Liver (tissue), 9 donors: ENCODE measurements around the gene YWHAE. TPM values are rescaled to one million over a fixed set of nuclear protein-coding genes. Genes with fewer than 3 reads are reported as not detected.

Source experiments
- DNase-seq: peaks from one replicate; pipeline ENCODE4 v3.0.0-alpha.2; 2017; ENCODE audit warnings: low spot score
- H3K27ac ChIP-seq, 2 donors: one replicate each; pipeline ENCODE4 v1.7.0; 2013; ENCODE audit warnings: inconsistent platforms in 2 of 2, low read length in 2 of 2, control low read depth in 1 of 2, low read depth in 1 of 2, mild to moderate bottlenecking in 1 of 2
- H3K27me3 ChIP-seq, 4 donors: one replicate each; pipeline versions ENCODE4 v1.6.1 to v1.7.0; 2013; ENCODE audit warnings: low read length in 3 of 4, inconsistent platforms in 1 of 4, mild to moderate bottlenecking in 1 of 4, moderate library complexity in 1 of 4; ENCODE audit not compliant: control insufficient read depth in 4 of 4, insufficient read depth in 4 of 4
- H3K36me3 ChIP-seq, 4 donors: one replicate each; pipeline versions ENCODE4 v1.6.1 to v1.7.0; 2013; ENCODE audit warnings: low read length in 3 of 4, mild to moderate bottlenecking in 3 of 4, low read depth in 1 of 4, moderate library complexity in 1 of 4; ENCODE audit not compliant: control insufficient read depth in 4 of 4, insufficient read depth in 3 of 4
- H3K4me1 ChIP-seq, 4 donors: one replicate each; pipeline versions ENCODE4 v1.6.1 to v1.7.0; 2013; ENCODE audit warnings: low read length in 3 of 4, mild to moderate bottlenecking in 3 of 4, moderate library complexity in 1 of 4; ENCODE audit not compliant: control insufficient read depth in 4 of 4, insufficient read depth in 4 of 4
- H3K4me3 ChIP-seq, 3 donors: one replicate each; pipeline versions ENCODE4 v1.6.1 to v1.7.0; 2013; ENCODE audit warnings: low read length in 3 of 3, control low read depth in 1 of 3, low read depth in 1 of 3, mild to moderate bottlenecking in 1 of 3
- H3K9ac ChIP-seq, 2 donors: one replicate each; pipeline ENCODE4 v1.7.0; 2013; ENCODE audit warnings: low read length in 2 of 2, mild to moderate bottlenecking in 2 of 2, moderate library complexity in 2 of 2, control low read depth in 1 of 2, low read depth in 1 of 2
- H3K9me3 ChIP-seq, 4 donors: one replicate each; pipeline versions ENCODE4 v1.6.1 to v1.7.0; 2013; ENCODE audit warnings: low read length in 3 of 4; ENCODE audit not compliant: control insufficient read depth in 4 of 4
- ATF3 ChIP-seq: IDR thresholded peaks from 2 replicates; pipeline ENCODE4 v1.6.1; 2016; ENCODE audit warnings: antibody characterized with exemption
- CTCF ChIP-seq: fragments of 150-350 bp; IDR thresholded peaks from 2 replicates; pipeline ENCODE4 v1.5.1; 2017; ENCODE audit warnings: improper control_type of control experiment, low read depth, low read length; ENCODE audit not compliant: missing input control
- EGR1 ChIP-seq, 2 donors: IDR thresholded peaks; 2 replicates each; pipeline ENCODE4 v1.6.1; 2016 to 2018; ENCODE audit warnings: antibody characterized with exemption in 2 of 2, low read depth in 2 of 2
- FOXA1 ChIP-seq: IDR thresholded peaks from 2 replicates; pipeline ENCODE4 v1.6.1; 2016; ENCODE audit warnings: antibody characterized with exemption
- FOXA2 ChIP-seq: IDR thresholded peaks from 2 replicates; pipeline ENCODE4 v1.6.1; 2016; ENCODE audit warnings: antibody characterized with exemption
- GABPA ChIP-seq, 2 donors: IDR thresholded peaks in 1 of 2; conservative IDR thresholded peaks in 1 of 2; 2 replicates each; pipeline ENCODE4 v1.6.1; 2016; ENCODE audit warnings: antibody characterized with exemption in 2 of 2, mild to moderate bottlenecking in 1 of 2, moderate library complexity in 1 of 2
- HNF4A ChIP-seq, 2 donors: conservative IDR thresholded peaks; 2 replicates each; pipeline ENCODE4 v1.6.1; 2016; ENCODE audit warnings: antibody characterized with exemption in 2 of 2, mild to moderate bottlenecking in 2 of 2
- HNF4G ChIP-seq: IDR thresholded peaks from 2 replicates; pipeline ENCODE4 v1.6.1; 2016; ENCODE audit warnings: antibody characterized with exemption
- JUND ChIP-seq, 2 donors: IDR thresholded peaks; 2 replicates each; pipeline ENCODE4 v1.6.1; 2016; ENCODE audit warnings: antibody characterized with exemption in 2 of 2
- MAX ChIP-seq: IDR thresholded peaks from 2 replicates; pipeline ENCODE4 v1.6.1; 2016; ENCODE audit warnings: antibody characterized with exemption
- NR2F2 ChIP-seq: IDR thresholded peaks from 2 replicates; pipeline ENCODE4 v1.6.1; 2016; ENCODE audit warnings: antibody characterized with exemption
- RAD21 ChIP-seq, 2 donors: IDR thresholded peaks; 2 replicates each; pipeline ENCODE4 v1.6.1; 2016; ENCODE audit warnings: antibody characterized with exemption in 2 of 2, mild to moderate bottlenecking in 2 of 2
- REST ChIP-seq: IDR thresholded peaks from 2 replicates; pipeline ENCODE4 v1.6.1; 2016; ENCODE audit warnings: antibody characterized with exemption, mild to moderate bottlenecking
- RXRA ChIP-seq, 2 donors: IDR thresholded peaks; 2 replicates each; pipeline ENCODE4 v1.6.1; 2017 to 2018; ENCODE audit warnings: antibody characterized with exemption in 2 of 2, mild to moderate bottlenecking in 1 of 2
- SP1 ChIP-seq: IDR thresholded peaks from 2 replicates; pipeline ENCODE4 v1.6.1; 2018; ENCODE audit warnings: antibody characterized with exemption, mild to moderate bottlenecking
- TAF1 ChIP-seq: conservative IDR thresholded peaks from 2 replicates; pipeline ENCODE4 v1.6.1; 2016; ENCODE audit warnings: antibody characterized with exemption, mild to moderate bottlenecking
- YY1 ChIP-seq: IDR thresholded peaks from 2 replicates; pipeline ENCODE4 v1.6.1; 2016; ENCODE audit warnings: antibody characterized with exemption, mild to moderate bottlenecking
- ZBTB33 ChIP-seq: IDR thresholded peaks from 2 replicates; pipeline ENCODE4 v1.6.1; 2016; ENCODE audit warnings: antibody characterized with exemption
- WGBS: extraction: QIAGEN DNeasy Blood & Tissue Kit; methylation state at CpG from one replicate; pipeline ENCODE4 v1.1.7; 2013; 5-methylcytosine and 5-hydroxymethylcytosine counted together
- polyA plus RNA-seq, 2 donors: library from polyadenylated mRNA; stranded (reverse) in 1 of 2; unstranded in 1 of 2; fragments of 200-250 nt in 1 of 2; fragments of >200 nt in 1 of 2; fragmentation: Nextera tagmentation in 1 of 2; extraction: Ambion mirVana in 1 of 2; gene quantifications; one replicate each; pipeline versions ENCODE4 v1.2.1 to v1.2.3, GENCODE V29; 2013 to 2015
- total RNA-seq, 2 donors: library from RNA; depleted of rRNA; stranded (reverse); fragments of >200 nt; gene quantifications; one replicate each; pipeline ENCODE4 v1.2.3, GENCODE V29; 2014
- donor health status: healthy.
- donor health status: healthy.
- donor health status: healthy.
- donor health status: healthy.
- donor health status: healthy.

YWHAE gene
- total and polyA plus RNA-seq, 4 donors, result 173 to 288 (median 202) TPM

- Histone ChIP-seq H3K4me3 (no peak overlapping the region), H3K27ac (no peak overlapping the region), H3K9me3 (no peaks in the 10 kb centered on the region), H3K9ac (no peak overlapping the region), H3K4me1 (no peaks in the 10 kb centered on the region), H3K27me3 (no peaks in the 10 kb centered on the region), H3K36me3 (peaks cover 5 to 41% (median 27%) of the 10 kb centered on the region in 4 donors)
- WGBS, result 89% methylated on average over 2 of the region's 2 CpGs
- no peak for DNase-seq
- TF ChIP-seq ZBTB33 (no peak), FOXA1 (no peak), CTCF (no peak), NR2F2 (no peak), EGR1 (IDR thresholded peaks at IDR 0.05; ENCODE audit: low read depth in 2 of 2) (no peak), REST (no peak), SP1 (no peak), FOXA2 (no peak), JUND (IDR thresholded peaks at IDR 0.05) (no peak), ATF3 (no peak), YY1 (no peak), GABPA (IDR thresholded peaks at IDR 0.05 in 1 of 2, conservative IDR thresholded peaks at IDR 0.05 in 1 of 2) (no peak), RXRA (IDR thresholded peaks at IDR 0.05) (no peak), TAF1 (no peak), MAX (no peak), HNF4A (conservative IDR thresholded peaks at IDR 0.05) (no peak), HNF4G (no peak), RAD21 (IDR thresholded peaks at IDR 0.05) (no peak)
Measured at GRCh38 chr17:1420981-1421380, 21.0 kb upstream of the YWHAE start.
